ENCODE data around the gene POU2F1.

The POU2F1 gene

DNA sequence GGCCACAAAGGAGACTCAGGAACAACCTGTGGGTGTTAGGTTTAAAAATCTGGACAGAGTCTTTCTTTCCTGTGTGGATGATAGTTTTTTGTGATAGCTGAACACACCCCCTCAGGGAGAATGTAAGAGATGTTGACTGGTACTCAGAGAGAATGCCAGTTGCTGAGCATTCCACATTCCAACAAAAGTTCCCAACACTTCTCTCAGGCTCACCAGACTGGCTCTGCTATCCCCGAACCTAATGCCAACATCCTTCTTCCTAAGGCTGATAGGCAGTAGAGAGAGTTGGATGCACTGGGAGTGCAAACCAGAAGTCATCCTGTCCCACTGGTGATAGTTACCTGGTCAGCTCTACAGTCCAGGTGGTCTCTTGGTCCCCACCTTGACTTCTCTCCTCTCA, 28.7 kb upstream of the POU2F1 start:
- no peak overlapping the region for H3K4me3 ChIP-seq (ENCODE audit: low read depth, low read length)
- in situ Hi-C loops (cut with HindIII; ENCODE audit: low sequenced_read_pairs): no loop called here
- DNase-seq (ENCODE audit: low read depth): no peak
- TF ChIP-seq, protein P1, sequence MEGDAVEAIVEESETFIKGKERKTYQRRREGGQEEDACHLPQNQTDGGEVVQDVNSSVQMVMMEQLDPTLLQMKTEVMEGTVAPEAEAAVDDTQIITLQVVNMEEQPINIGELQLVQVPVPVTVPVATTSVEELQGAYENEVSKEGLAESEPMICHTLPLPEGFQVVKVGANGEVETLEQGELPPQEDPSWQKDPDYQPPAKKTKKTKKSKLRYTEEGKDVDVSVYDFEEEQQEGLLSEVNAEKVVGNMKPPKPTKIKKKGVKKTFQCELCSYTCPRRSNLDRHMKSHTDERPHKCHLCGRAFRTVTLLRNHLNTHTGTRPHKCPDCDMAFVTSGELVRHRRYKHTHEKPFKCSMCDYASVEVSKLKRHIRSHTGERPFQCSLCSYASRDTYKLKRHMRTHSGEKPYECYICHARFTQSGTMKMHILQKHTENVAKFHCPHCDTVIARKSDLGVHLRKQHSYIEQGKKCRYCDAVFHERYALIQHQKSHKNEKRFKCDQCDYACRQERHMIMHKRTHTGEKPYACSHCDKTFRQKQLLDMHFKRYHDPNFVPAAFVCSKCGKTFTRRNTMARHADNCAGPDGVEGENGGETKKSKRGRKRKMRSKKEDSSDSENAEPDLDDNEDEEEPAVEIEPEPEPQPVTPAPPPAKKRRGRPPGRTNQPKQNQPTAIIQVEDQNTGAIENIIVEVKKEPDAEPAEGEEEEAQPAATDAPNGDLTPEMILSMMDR (IDR thresholded peaks at IDR 0.05; ENCODE audit: low read depth, low read length, missing control alignments): no peak

- no peak for DNase-seq (ENCODE audit: low read depth)
- TF ChIP-seq, protein P1 (IDR thresholded peaks at IDR 0.05; ENCODE audit: low read depth, low read length, missing control alignments): no peak
- in situ Hi-C loops (cut with HindIII; ENCODE audit: low sequenced_read_pairs): no loop called here
- H3K4me3 ChIP-seq (ENCODE audit: low read depth, low read length): no peak overlapping the region
These were observed 26.5 kb upstream of the POU2F1 start for GRCh38 chr1:167194182-167194581.

GRCh38 chr1:167196166-167196565, 24.5 kb upstream of the POU2F1 start:
- in situ Hi-C loops (cut with HindIII; ENCODE audit: low sequenced_read_pairs): no loop called here
- no peak for DNase-seq (ENCODE audit: low read depth)
- H3K4me3 ChIP-seq (ENCODE audit: low read depth, low read length): no peak overlapping the region
- TF ChIP-seq, protein P1 (IDR thresholded peaks at IDR 0.05; ENCODE audit: low read depth, low read length, missing control alignments): no peak

GRCh38 chr1:167197236-167197635, 23.4 kb upstream of the POU2F1 start:
- TF ChIP-seq, protein P1 (IDR thresholded peaks at IDR 0.05; ENCODE audit: low read depth, low read length, missing control alignments): no peak
- H3K4me3 ChIP-seq (ENCODE audit: low read depth, low read length): no peak overlapping the region
- no peak for DNase-seq (ENCODE audit: low read depth)
- in situ Hi-C loops (cut with HindIII; ENCODE audit: low sequenced_read_pairs): no loop called here

DNA sequence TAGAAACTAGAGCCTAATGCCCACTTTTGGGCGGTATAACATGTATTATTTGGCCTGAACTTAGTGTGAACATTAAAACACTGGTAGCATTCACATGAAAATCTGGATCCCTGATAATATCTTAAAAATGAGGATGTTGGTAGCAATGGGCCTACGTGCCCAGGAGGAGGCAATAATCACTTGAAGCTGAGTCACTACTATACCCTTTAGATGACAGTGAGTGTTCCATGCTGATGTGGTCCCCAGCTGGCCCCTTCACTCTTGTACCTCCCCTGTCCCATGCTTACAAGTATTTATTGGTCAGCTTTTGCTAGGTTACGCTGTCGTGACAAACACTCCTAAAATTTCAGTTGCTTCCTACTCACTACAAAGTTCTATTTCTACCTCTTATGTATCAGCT, 23.0 kb upstream of the POU2F1 start:
- H3K4me3 ChIP-seq (ENCODE audit: low read depth, low read length): no peak overlapping the region
- TF ChIP-seq, protein P1 (IDR thresholded peaks at IDR 0.05; ENCODE audit: low read depth, low read length, missing control alignments): no peak
- in situ Hi-C loops (cut with HindIII; ENCODE audit: low sequenced_read_pairs): no loop called here
- no peak for DNase-seq (ENCODE audit: low read depth)

DNA sequence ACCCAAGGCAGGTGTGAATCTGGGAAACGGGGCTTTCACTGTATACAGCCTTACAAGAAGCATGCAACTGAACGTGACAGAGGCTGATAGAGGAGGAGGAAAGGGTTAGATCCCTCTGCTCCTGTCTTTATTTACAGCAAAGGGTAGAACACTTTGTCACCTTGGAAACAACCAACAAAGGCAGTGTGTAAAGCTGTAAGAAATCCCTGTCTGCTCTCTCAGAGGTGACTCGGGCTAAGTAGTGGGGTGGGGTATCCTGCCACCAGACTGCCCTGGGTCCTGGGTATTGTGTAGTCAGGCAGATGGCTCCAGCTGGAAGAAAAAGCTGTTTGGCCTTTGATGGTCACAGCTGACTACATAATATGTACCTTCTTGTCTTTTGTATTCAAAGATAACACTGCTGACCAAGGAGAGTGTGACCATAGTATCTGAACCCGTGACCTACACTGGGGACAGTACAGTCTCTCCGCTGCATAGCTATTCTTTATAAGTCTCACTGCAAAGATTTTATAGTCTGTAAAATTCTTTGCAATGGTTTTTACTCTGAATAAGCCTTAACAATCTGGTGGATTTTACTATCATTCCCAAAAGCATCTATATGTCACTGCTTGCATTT, 22.1 kb upstream of the POU2F1 start:
- DNase-seq (ENCODE audit: low read depth): no peak
- no peak overlapping the region for H3K4me3 ChIP-seq (ENCODE audit: low read depth, low read length)
- TF ChIP-seq, protein P1 (IDR thresholded peaks at IDR 0.05; ENCODE audit: low read depth, low read length, missing control alignments): no peak
- in situ Hi-C loops (cut with HindIII; ENCODE audit: low sequenced_read_pairs): no loop called here

Measured in astrocyte of the cerebellum (primary cell).